A673 (cell line): ENCODE results near the gene SRPK1. TPM values are rescaled to one million over a fixed set of nuclear protein-coding genes. Genes with fewer than 3 reads are reported as not detected.
"Not testable (repeated sequence)": the region's sequence is repeated elsewhere in the genome, so short reads cannot be mapped to it uniquely, and the experiment has no call there.

Experiments used
- BruUV-seq: library from RNA; stranded (reverse); fragments of 400-500 nt; replicated peaks from 2 replicates; lab custom pipeline; 2021; lab: Mats Ljungman, UMichigan
- CTCF ChIA-PET: fragments of 300-600 bp; sonication (Branson Sonifier 250); formaldehyde crosslinking; loops from one replicate; lab custom pipeline; 2022; ENCODE audit warnings: antibody characterized with exemption; lab: Charles Lee
- POLR2A ChIA-PET: fragments of 300-600 bp; sonication (Branson Sonifier 250); formaldehyde crosslinking; loops from one replicate; lab custom pipeline; 2022; ENCODE audit warnings: antibody characterized with exemption; ENCODE audit not compliant: low non-redundant PET; lab: Charles Lee
- DNase-seq: peaks from one replicate; pipeline ENCODE4 v3.0.0-alpha.2; 2015; ENCODE audit warnings: low spot score
- H3K27ac ChIP-seq: fragments of 200-600 bp; sonication (generic); 2 replicates; pipeline ENCODE4 v1.5.1; 2016; ENCODE audit warnings: mixed run types, low read depth, mild to moderate bottlenecking, mixed read lengths, antibody characterized with exemption, low read length; ENCODE audit not compliant: poor library complexity, severe bottlenecking
- H3K27me3 ChIP-seq: fragments of 200-600 bp; sonication (generic); replicated peaks from 2 replicates; pipeline ENCODE4 v1.6.1; 2017; ENCODE audit warnings: mixed run types, low read depth, mild to moderate bottlenecking, mixed read lengths, antibody characterized with exemption, low read length; ENCODE audit not compliant: insufficient read depth, poor library complexity
- H3K36me3 ChIP-seq: fragments of 200-600 bp; sonication (generic); 2 replicates; pipeline ENCODE4 v1.6.1; 2016; ENCODE audit warnings: mixed run types, mild to moderate bottlenecking, mixed read lengths, antibody characterized with exemption, low read length; ENCODE audit not compliant: insufficient read depth, poor library complexity, severe bottlenecking
- H3K4me1 ChIP-seq: fragments of 200-600 bp; sonication (generic); 2 replicates; pipeline ENCODE4 v1.6.1; 2017; ENCODE audit warnings: mixed run types, mild to moderate bottlenecking, mixed read lengths, antibody characterized with exemption, low read length; ENCODE audit not compliant: insufficient read depth, poor library complexity, severe bottlenecking
- H3K4me3 ChIP-seq: fragments of 200-600 bp; sonication (generic); 2 replicates; pipeline ENCODE4 v1.5.1; 2016; ENCODE audit warnings: low read depth, mixed run types, mild to moderate bottlenecking, mixed read lengths, low read length; ENCODE audit not compliant: poor library complexity, severe bottlenecking
- H3K9me3 ChIP-seq: fragments of 200-600 bp; sonication (generic); 2 replicates; pipeline ENCODE4 v1.6.1; 2016; ENCODE audit warnings: mixed run types, low read depth, mild to moderate bottlenecking, mixed read lengths, antibody characterized with exemption, low read length; ENCODE audit not compliant: poor library complexity, severe bottlenecking
- EZH2 ChIP-seq: fragments of 200-600 bp; sonication (generic); IDR thresholded peaks from 2 replicates; pipeline ENCODE4 v1.6.1; 2017; ENCODE audit warnings: borderline replicate concordance, low read depth, mild to moderate bottlenecking, mixed read lengths, antibody characterized with exemption, low read length; ENCODE audit not compliant: poor library complexity, severe bottlenecking
- intact Hi-C: fragments of 100-400 bp; cut with micrococcal nuclease; formaldehyde crosslinking; loops from one replicate; pipeline ENCODE4 v1.10.0; 2022; ENCODE audit not compliant: unreplicated experiment
- total RNA-seq: library from RNA; stranded (reverse); gene quantifications from 2 replicates; pipeline ENCODE4 v1.2.3, GENCODE V29; 2021
- TF ChIP-seq, protein P1 (sequence below): fragments of 300-800, 200-600 bp; sonication (generic); conservative IDR thresholded peaks from 2 replicates; pipeline ENCODE4 v1.5.1; 2017; ENCODE audit warnings: low read depth, mild to moderate bottlenecking, antibody characterized with exemption, low read length, moderate library complexity, mixed read lengths

SRPK1 gene
- total RNA-seq, 1 experiment from 2014 or later, result 104 TPM

GRCh38 chr6:35916056-35916455 is 4.8 kb downstream of the SRPK1 start:
- ChIA-PET CTCF (no interaction called here), POLR2A (no interaction called here)
- Histone ChIP-seq H3K9me3 (peaks cover 3% of the 10 kb centered on the region), H3K27ac (no peak overlapping the region), H3K4me1 (peaks cover 7% of the 10 kb centered on the region), H3K4me3 (no peak overlapping the region), H3K27me3 (no peaks in the 10 kb centered on the region), H3K36me3 (peaks cover 43% of the 10 kb centered on the region)
- TF ChIP-seq, protein P1, sequence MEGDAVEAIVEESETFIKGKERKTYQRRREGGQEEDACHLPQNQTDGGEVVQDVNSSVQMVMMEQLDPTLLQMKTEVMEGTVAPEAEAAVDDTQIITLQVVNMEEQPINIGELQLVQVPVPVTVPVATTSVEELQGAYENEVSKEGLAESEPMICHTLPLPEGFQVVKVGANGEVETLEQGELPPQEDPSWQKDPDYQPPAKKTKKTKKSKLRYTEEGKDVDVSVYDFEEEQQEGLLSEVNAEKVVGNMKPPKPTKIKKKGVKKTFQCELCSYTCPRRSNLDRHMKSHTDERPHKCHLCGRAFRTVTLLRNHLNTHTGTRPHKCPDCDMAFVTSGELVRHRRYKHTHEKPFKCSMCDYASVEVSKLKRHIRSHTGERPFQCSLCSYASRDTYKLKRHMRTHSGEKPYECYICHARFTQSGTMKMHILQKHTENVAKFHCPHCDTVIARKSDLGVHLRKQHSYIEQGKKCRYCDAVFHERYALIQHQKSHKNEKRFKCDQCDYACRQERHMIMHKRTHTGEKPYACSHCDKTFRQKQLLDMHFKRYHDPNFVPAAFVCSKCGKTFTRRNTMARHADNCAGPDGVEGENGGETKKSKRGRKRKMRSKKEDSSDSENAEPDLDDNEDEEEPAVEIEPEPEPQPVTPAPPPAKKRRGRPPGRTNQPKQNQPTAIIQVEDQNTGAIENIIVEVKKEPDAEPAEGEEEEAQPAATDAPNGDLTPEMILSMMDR, result no peak
- TF ChIP-seq EZH2, result no peak
- no TSS peak for BruUV-seq
- no peak for DNase-seq
- intact Hi-C loops, result no loop called here

- BruUV-seq, result no TSS peak
- Histone ChIP-seq H3K4me1 (peaks cover 7% of the 10 kb centered on the region), H3K27ac (no peak overlapping the region), H3K27me3 (no peaks in the 10 kb centered on the region), H3K36me3 (peaks cover 58% of the 10 kb centered on the region), H3K4me3 (no peak overlapping the region), H3K9me3 (peaks cover 18% of the 10 kb centered on the region)
- no peak for TF ChIP-seq EZH2
- TF ChIP-seq, protein P1, result no peak
- no peak for DNase-seq
- intact Hi-C loops, result no loop called here
- ChIA-PET CTCF (no interaction called here), POLR2A (no interaction called here)
Observed at GRCh38 chr6:35914536-35914935, 6.4 kb downstream of the SRPK1 start.

DNA sequence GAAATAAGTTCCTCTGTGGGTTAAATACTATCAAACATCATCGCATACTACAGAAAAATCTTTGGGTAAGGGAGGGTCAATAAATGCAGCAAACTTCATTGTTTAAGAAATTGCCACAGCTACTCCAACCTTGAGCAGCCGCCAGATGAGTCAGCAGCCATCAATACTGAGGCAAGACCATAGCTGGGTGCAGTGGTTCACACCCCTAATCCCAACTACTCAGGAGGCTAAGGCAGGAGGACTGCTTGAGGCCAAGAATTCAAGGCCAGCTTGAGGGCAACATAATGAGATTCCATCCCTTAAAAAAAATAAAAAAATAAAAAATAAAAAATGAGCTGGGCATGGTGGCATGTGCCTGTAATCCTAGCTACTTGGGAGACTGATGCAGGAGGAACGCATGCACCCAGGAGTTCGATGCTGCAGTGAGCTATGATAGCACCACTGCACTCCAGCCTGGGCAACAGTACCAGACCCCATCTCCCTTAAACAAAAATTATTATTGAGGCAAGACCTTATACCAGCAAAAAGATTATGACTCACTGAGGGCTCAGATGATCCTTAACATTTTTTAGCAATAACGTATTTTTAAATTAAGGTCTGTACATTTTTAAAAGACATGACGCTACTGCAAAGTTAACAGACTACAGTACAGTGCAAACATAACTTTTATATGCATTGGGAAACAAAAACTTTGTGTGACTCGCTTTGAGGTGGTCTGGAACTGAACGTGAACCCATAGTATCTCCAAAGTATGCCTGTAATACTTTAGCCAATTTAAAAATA is 8.8 kb downstream of the SRPK1 start:
- no TSS peak for BruUV-seq
- no peaks in the 10 kb centered on the region for H3K4me1 ChIP-seq
- no peak for DNase-seq
- intact Hi-C loops, result no loop called here
- ChIA-PET CTCF (no interaction called here), POLR2A (no interaction called here)
- H3K9me3 ChIP-seq, result peaks cover 28% of the 10 kb centered on the region
- peaks cover 65% of the 10 kb centered on the region for H3K36me3 ChIP-seq
- H3K4me3 ChIP-seq, result no peak overlapping the region
- no peaks in the 10 kb centered on the region for H3K27me3 ChIP-seq
- no peak overlapping the region for H3K27ac ChIP-seq
- no peak for TF ChIP-seq EZH2
- TF ChIP-seq, protein P1, result no peak

- H3K27ac ChIP-seq, H3K4me3 ChIP-seq, H3K27me3 ChIP-seq, CTCF ChIA-PET, POLR2A ChIA-PET, H3K4me1 ChIP-seq, DNase-seq, intact Hi-C loops, BruUV-seq: not testable (repeated sequence)
- peaks cover 28% of the 10 kb centered on the region for H3K9me3 ChIP-seq
- peaks cover 55% of the 10 kb centered on the region for H3K36me3 ChIP-seq
Observed at GRCh38 chr6:35909571-35909970, 11.3 kb downstream of the SRPK1 start.

DNA sequence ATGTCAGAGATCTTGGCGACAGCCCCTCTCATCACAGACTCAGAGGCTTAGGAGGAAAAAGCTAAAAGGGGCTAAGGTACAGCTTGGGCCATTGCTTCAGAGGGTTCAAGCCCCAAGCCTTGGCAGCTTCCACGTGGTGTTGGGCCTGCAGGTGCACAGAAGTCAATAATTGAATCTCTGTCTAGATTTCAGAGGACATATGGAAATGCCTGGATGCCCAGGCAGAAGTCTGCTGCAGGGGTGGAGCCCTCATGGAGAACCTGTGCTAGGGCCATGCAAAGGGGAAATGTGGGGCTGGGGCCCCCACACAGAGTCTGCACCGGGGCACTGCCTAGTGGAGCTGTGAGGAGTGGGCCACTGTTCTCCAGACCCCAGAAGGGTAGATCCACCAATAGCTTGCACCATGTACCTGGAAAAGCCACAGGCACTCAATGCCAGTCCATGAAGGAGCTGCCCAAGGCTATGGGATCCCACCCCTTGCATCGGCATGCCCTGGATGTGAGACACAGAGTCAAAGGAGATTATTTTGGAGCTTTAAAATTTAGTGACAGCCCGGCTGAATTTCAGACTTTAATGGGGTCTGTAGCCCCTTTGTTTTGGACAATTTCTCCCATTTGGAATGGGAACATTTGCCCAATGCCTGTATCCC is 12.0 kb downstream of the SRPK1 start:
- CTCF ChIA-PET, H3K4me3 ChIP-seq, intact Hi-C loops, H3K27ac ChIP-seq, H3K4me1 ChIP-seq, DNase-seq, H3K27me3 ChIP-seq, BruUV-seq, POLR2A ChIA-PET: not testable (repeated sequence)
- Histone ChIP-seq H3K9me3 (peaks cover 28% of the 10 kb centered on the region), H3K36me3 (peaks cover 55% of the 10 kb centered on the region)
